Stimulated activated CD4-positive, alpha-beta T cell treated with anti-CD3 and anti-CD28 coated beads, Interleukin-1b, Interleukin-23, amount 100 ng/mL, for 24 hours (primary cell): ENCODE data around the gene ASXL1.
"Not testable (repeated sequence)": the region's sequence is repeated elsewhere in the genome, so short reads cannot be mapped to it uniquely, and the experiment has no call there.

ENCODE experiments used
- DNase-seq, 4 experiments: peaks; one replicate each; pipeline ENCODE4 v3.0.0-alpha.2; 2020; ENCODE audit warnings: low read depth in 4 of 4, low spot score in 1 of 4

The ASXL1 gene

DNA sequence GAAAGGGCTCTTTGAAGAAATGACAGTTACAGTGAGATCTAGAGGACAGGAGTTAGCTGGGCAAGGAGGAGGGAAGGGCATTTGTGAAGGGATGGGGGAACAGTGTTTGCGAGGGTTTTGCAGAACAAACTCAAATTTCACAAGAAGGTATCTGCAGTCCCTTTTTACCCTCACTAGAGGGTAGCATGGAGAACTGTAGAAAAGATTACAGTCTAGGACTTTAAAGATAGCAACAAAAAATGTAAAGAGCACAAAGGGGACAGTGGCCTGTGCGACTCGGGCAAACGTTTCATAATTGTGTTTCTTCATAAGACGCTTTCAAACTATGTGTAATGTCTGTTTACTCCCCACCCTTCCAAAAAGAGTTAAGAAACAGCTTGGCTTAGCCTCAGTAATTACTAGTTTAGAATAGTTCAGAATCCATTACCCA lies 21.2 kb upstream of the ASXL1 start:
- DNase-seq = no peak

DNA sequence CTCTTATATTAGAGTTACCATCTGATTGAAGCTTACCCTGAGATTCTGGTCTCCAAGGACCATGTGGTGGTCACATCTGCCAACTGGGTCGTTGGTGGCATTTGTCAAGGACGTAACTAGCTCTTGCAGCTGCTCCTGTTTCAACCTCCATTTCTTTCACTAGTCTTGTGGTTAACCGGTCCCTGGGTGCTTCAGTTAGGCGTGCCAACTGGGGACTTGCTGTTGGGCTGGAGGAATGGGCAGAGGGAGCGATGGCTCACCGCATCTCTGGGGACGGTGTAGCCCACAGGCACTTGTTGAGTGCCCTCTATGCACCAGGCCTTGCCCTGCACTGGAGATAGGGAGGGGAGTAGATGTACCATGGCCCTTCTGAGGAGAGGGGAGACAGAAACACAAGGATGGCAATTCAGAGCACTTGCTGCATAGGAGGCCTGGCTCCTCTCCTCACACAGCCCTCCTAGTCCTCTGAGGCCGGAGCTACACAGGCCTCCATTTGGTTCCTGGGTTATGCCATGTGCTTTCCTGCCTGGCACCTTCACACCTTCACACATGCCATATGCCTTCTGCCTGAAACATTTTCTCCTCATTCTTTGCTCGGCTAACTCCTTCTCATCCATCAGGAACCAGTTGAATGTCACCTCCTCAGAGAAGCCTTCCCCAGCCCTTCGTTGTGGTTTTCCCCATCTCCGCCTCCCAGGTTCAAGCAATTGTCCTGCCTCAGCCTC lies 20.0 kb upstream of the ASXL1 start:
- DNase-seq = no peak

DNA sequence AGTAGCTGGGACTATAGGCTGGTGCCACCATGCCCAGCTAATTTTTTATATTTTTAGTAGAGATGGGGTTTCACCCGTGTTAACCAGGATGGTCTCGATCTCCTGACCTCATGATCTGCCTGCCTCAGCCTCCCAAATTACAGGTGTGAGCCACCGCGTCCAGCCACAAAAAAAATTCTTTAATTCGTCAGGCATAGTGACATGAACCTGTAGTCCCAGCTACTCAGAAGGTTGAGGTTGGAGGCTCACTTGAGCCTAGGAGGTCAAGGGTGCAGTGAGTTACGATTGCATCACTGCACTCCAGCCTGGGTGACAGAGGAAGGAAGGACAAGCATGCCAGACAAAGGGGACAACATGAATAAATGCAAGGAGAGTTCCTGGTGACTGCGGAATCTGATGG lies 19.5 kb upstream of the ASXL1 start:
- DNase-seq = no peak

DNA sequence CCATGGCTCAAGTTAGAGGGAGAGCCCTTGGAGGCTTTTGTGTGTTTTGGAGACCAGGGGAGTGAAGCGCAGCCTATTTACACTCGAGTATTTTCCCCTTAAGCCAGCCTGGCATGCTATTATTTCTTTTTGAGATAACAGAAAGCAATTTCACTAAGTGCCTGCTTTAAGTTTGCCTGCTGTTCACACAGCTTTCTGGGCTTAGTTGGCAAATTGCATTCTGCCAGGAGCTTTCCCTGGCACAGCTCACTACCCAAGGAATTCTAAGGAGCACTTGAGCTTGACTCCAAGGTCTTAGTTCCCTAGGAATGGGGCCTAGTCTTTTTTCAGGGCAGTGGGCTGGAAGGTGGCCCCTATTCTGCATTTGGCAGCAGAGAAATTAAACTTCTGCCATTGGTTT lies 19.0 kb upstream of the ASXL1 start:
- no peak for DNase-seq

DNA sequence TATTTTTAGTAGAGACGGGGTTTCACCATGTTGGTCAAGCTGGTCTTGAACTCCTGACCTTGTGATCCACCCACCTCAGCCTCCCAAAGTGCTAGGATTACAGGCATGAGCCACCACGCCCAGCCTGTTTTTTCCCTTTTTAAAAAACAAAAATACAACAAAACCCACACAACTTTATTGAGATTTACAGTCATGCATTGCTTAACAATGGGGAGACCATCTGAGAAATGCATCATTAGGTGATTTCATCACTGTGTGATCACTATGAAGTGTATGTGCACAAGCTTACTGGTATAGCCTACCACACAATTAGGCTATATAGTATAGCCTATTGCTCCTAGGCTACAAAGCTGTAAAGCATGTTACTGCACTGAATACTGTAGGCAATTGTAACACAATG lies 17.1 kb upstream of the ASXL1 start:
- not testable (repeated sequence) for DNase-seq

DNA sequence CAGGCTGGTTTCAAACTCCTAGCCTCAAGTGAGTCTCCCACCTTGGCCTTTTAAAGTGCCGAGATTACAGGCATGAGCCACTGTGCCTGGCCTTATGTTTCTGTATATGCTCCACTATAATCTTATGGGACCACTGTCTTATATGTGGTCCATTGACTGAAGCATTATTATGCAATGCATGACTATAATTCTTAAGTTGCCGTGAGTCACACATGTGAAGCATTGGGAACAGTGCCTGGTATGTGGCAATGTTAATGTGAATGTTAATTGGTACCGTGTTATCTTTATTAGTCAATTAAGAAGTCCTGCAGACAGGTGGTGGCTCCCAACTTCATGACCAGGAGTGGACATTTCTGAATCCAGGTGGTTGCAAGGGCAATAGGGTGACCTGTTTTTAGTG lies 14.7 kb upstream of the ASXL1 start:
- no peak for DNase-seq

DNA sequence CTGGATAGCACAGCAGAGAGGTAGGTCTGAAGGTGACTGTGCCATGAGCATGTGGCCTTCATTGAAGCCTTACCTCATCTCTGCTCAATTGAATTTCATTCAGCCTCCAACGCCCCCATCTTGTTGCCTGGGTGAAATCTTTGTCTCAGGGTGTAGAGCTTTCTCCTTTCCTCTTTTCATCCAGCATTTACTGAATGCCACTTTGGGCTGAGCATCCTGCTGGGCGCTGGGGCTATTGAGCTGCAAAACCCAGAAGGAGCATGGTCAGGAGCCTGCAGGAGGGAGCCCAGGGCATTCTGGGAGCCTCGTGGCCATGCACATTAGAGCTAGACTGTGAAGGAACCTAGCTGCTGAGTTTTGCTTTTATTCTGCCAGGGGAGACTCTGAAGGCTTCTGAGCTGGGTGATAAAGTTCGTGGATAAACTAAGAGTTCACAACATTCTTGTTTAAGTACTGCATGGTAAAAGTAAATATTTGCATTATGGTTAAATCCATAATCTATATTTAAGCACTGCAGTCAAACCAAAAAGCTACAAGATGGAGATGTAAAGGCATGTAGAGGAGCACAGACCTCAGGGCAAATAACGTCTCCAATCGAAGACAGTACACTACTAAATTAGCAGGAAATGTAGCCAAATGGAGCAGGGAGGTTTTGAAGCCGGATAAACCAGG lies 13.2 kb upstream of the ASXL1 start:
- DNase-seq = no peak

DNA sequence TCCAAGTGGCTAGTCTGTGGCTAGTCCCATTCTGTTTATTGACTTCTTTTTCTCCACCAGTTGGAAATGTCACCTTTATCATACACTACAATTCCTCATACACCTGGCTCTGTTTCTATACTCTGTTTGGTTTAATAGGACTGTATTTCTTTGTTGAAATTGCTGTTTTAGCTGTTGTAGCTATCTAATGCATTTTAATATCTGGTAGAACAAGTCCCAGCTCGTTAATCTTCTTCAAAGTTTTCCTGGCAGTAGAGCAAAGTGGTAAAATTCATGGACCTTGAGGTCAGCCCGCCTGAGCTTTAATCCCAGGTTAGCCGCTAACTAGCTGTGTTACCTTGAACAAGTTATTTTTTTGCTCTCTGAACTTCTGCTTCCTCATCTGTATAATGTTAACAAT lies 9.9 kb upstream of the ASXL1 start:
- no peak for DNase-seq

DNA sequence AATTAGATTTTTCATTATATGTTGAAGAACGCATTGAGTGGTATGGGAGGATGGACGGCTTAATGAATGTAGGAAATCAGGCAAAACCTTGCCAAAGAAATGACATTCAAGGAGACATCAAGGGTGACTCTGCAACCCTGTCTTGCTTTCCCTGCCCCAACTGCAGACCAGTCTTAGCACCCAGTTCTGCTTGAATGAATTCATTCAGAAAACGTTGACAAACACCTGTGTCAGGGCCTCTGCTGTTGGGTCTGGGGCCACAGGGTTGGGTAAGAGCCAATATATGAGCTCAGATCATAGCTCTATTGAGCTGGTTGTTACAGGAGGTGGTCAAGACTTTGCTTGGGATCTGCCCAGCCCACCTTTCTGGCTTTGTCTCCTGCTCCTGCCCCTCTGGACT lies 7.7 kb upstream of the ASXL1 start:
- DNase-seq = no peak

DNA sequence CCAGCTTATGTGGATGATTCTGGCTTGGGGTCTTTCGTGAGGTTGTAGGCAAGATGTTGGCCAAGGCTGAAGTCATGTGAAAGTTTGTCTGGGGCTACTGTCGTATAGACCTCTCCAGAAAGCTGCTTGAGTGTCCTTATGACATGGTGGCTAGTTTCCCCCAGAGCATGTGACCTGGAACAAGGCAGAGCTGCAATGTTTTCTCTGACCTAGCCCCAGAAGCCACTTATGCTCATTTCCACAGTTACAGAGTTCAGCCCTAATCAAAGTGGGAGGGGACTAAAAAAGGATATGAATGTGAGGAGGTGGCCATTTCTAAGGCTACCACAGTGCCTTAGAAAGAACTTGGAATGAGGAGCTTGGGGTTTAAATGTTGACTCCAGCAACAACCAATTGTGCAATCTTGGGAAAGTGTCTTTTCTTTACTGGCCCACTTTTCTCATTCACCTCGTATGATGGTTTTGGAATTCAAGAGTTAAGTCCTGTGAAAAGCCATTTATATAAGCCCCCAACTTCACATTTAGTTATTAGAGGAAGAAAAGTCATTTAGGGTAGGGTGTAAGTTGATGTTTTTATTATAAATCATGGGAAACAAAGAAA lies 5.9 kb upstream of the ASXL1 start:
- no peak for DNase-seq

DNA sequence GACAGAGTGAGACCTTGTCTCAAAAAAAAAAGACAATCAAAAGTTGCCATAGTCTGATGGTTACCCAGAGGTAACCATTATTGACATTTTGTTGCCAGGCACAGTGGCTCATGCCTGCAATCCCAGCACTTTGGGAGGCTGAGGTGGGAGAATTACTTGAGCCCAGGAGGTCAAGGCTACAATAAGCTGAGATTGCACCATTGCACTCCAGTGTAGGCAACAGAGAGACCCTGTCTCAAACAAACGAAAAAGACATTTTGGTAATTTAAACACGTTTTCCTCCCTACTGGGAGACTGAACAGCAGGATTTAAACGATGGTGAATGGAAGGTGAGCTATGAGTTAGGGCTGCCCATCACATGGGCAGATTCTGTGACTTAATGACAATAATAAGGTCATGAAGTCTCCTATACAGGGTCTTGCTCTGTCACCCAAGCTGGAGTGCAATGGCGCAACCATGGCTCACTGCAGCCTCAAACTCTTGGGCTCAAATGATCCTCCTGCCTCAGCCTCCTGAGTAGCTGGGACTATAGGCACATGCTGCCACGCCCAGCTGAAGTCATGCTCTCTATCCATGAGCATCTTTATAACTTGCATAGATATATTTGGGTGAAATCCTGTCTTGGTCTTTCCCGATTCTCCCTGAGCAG lies 4.2 kb upstream of the ASXL1 start:
- DNase-seq = no peak

DNA sequence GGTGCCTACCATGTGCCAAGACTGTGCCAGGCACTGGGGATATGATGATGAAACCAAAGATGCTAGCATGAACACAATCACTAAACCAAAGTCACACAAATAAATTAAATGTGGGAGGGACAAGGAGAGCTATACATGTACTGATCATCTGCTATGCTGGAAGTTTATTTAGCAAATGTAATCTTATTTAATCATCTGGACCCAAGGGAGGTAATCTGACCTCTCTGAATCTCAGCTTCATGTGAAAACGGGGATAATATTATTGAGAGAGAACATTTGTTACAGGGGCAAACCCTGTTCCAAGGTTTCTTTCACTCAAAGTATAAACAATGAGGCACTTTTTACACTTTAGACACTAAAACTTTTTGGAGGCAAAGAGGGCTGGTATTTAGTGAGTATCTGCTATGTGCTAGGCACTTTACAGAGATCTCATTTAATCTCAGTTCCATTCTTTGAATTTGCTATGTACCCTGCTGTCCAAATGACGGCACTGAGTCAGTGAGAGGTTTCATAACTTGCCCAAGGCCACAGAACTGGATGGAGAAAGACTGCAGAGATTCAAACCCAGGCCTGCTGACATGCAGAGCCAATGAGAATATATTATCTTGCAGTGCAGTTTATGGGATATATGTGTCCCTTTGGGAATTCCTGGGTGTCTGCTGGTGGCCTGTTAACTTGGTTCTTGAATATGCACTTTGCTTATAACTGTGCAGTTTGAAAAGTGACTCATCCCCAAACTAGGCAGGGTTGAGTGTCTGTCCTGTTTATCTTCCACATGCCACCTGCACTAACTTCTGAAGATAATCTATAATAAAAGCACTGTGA lies 3.3 kb upstream of the ASXL1 start:
- DNase-seq = no peak

DNA sequence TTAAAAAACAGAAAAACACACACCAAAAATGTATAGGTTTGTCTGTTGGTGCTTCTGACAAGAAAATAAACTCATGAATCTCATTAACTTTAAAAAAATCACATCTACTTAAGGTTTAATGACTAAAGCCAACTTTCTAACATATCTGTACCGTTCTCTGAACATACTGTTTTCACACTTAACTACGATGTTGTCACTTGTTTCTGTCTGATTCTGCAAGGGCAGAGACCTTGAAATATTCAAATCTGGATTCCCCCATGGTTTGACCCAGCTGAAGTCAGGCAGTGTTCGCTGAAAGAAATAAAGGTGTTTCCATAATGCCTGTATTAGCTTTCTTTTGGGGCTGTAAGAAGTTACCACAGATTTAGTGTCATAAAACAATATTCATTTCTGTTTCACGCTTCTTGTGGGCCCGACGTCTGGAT lies 2.7 kb upstream of the ASXL1 start:
- no peak for DNase-seq

DNA sequence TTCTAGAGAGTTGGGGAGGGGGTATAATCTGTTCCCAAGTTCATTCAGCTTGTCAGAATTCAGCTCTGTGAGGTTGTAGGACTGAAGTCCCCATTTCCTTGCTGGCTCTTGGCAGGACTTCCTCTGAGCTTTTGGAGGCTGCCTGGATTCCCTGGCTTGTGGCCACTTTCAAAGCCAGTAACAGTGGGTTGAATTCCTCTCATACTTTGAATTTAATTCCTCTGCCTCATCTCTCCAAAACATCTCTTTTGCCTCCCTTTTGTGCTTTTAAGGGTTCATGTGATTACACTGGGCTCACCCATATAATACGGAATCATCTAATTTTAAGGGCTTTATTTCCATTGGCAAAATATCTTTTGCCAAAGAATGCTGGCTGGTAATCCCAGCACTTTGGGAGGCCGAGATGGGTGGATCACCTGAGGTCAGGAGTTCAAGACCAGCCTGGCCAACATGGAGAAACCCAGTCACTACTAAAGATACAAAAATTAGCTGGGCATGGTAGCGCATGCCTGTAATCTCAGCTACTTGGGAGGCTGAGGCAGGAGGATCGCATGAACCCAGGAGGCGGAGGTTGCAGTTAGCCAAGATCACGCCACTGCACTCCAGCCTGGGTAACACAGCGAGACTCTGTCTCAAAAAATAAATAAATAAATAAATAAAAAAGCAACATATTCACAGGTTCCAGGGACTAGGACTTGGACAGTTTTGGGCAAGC lies 2.1 kb upstream of the ASXL1 start:
- DNase-seq = not testable (repeated sequence)

DNA sequence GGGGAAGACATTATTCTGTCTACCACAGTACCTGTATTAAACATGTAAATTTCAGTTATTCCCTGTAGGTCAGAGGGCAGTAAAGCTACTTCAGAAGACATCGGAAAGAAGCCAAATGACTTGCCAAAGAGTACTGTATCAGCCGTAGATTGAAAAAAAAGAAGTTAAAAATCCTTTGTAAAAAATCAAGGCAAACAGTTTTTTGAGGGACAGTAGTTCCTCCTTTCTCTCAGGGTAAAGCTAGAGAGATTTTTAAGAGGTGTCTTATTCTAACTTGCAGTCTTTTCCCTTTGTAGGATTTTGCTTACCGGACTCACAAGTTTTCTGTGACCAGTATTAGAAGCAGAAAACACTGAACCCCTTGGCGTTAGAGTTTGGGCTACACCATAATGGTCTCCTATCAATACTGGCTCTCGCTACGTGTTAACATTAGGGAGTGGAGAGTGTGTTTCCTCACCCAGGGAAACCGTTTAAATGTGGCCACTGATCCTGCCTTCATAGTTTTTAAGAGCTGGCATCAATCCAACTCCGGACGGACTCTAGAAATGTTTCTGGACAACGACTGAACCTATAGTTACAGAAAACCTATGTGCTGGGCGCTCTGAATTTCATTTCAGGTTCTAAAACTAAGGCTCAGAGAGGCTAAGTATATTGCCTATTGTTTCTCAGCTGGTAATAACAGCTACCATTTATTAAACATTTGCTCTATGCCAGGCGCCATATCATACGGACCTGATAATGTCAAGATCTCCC lies 1.3 kb upstream of the ASXL1 start:
- no peak for DNase-seq

DNA sequence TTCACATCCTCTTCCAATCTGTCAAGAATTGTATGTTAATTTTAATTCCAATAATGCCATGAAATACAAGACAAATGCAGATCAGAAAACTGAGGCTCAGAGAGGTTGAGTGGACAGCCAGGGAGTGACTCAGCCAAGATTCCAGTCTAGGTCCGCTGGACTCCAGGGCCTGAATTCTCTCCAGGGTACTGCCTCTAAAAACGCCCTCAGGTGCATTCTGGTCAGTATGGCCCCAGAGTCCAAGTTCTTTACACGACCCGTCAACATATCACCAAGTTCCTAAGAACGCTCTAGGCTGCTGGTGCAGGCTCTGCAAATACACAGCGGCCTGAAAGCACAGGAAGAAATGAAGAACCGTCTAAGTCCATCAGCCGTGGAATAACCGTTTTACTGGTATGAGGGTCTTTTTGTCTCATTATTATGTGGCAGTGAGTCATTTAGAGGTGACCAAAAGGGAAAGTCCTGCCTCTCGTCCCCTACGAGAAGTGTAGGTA lies 709 bp upstream of the ASXL1 start:
- no peak for DNase-seq

DNA sequence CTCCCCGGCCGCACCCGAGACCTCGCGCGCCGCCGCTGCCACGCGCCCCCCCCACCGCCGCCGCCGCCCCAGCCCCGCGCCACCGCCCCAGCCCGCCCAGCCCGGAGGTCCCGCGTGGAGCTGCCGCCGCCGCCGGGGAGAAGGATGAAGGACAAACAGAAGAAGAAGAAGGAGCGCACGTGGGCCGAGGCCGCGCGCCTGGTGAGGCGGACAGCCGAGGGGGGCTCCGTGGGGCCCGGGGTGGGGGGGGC lies 426 bp downstream of the ASXL1 start:
- DNase-seq = no peak

DNA sequence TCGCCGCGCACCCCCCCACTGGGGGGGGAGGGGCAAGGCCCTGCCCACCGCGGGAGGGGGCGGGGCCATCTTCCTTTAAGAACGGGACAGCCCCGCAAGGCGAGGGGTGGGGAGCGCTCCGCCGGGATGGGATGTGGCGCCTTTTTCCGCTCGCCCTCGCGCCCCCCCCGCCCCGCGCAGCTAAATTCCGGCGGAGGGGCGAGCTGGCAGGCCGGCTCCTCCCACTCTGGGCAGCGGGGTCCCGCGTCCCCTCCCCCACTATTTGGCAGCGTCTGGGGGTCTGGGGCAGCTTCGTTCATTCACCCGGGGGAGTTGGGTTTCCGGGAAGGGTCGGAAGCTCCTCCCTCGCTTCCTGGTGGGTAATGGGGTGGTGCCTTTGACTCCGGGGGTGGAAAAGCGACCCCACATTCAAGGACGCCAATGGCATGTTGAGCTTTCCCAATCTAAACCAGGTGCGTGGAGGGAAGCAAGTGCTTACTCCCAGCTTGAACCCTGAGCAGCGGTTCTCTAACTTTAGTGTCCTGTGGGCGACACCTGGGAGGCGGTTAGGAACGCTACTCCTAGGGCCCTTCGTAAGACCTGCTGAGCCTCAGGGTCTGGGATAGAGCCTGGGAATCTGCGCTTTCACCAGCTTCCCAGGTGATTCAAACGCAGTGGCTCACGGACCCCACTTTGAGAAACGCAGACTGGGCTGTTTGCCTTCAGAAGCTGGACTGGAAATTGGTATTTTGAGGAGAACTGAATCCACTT lies 927 bp downstream of the ASXL1 start:
- peak; percentile 58 to 80 (median 68) for DNase-seq

DNA sequence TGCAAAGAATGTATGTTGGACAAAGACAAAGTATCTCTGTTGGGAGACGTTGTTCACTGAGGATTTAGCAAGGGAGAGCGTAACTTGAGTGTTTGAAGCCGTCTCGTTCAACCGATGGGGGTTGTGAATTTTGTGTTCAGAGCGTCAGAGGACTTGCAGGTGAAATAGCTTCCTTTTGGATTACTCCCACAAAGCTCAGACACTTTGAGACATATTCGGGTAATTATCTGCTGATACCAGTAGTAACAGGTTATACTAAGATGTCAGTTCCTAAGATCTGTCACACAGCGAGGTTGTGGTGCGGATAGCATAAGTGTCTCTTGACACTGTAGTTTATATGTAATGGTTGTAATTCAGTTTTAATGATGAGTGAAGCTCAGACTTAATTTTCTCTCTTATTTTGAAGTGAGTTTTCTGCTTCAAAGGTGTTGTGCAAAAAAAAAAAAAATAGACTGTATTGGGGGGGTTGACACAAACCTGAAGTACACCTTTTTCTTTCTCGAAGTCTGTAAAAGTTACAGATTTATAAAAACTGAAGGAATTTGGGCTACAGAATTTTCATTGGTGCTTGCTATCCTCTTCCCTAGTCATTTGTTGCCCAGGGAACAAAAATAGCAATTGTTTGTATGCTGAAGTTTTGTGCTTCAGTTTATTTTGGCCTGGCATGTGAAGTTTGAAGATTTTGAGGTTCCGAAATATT lies 1.7 kb downstream of the ASXL1 start:
- DNase-seq = no peak
